ENCODE measurements around the gene NMNAT2. TPM values are rescaled to one million over a fixed set of nuclear protein-coding genes. Genes with fewer than 3 reads are reported as not detected.

Gene NMNAT2
- total RNA-seq (2022; extraction: Qiagen RNA extraction) = 0.42 to 1.2 TPM (median 0.53 TPM) in 5 replicates

GRCh38 chr1:183417772-183418491 lies at the start of gene NMNAT2:
TSS of gene NMNAT2 (minus strand) at chr1:183418380. CDS start at chr1:183418267, 113 bp downstream.

Other genes with a start within 250 kb of the NMNAT2 start
- 21.5 to 31.5 TPM (median 24.9 TPM) in 5 replicates for gene LAMC2, start 232.1 kb downstream of the NMNAT2 start, total RNA-seq (2022; extraction: Qiagen RNA extraction)
- gene SMG7, start 54.1 kb upstream of the NMNAT2 start, total RNA-seq (2022; extraction: Qiagen RNA extraction) = 32.8 to 40.1 TPM (median 38.2 TPM) in 5 replicates
- gene NCF2, start 172.1 kb upstream of the NMNAT2 start, total RNA-seq (2022; extraction: Qiagen RNA extraction) = 1.3 to 3.9 TPM (median 2.0 TPM) in 5 replicates
- gene ARPC5, start 217.4 kb upstream of the NMNAT2 start, total RNA-seq (2022; extraction: Qiagen RNA extraction) = 146 to 201 TPM (median 166 TPM) in 5 replicates
- not detected in 5 replicates for gene APOBEC4, start 234.9 kb upstream of the NMNAT2 start, total RNA-seq (2022; extraction: Qiagen RNA extraction)

All from A549 treated with CORT108297 at 1 μM for 4 hours (cell line).